OCI-LY7 (cell line): Measurements from ENCODE around the gene TASP1. TPM values are rescaled to one million over a fixed set of nuclear protein-coding genes. Genes with fewer than 3 reads are reported as not detected.

Experiments used
- BruUV-seq: library from RNA; stranded (reverse); fragments of 400-500 nt; replicated peaks from 2 replicates; lab custom pipeline; 2021; lab: Mats Ljungman, UMichigan
- CTCF ChIA-PET: fragments of 300-600 bp; sonication (Branson Sonifier 250); formaldehyde crosslinking; loops from one replicate; lab custom pipeline; 2022; ENCODE audit warnings: antibody characterized with exemption; ENCODE audit not compliant: unreplicated experiment; lab: Charles Lee
- POLR2A ChIA-PET: fragments of 300-600 bp; sonication (Branson Sonifier 250); formaldehyde crosslinking; loops from one replicate; lab custom pipeline; 2022; ENCODE audit warnings: antibody characterized with exemption; lab: Charles Lee
- DNase-seq: peaks from one replicate; pipeline ENCODE4 v3.0.0-alpha.2; 2015; ENCODE audit warnings: low spot score
- H2AFZ ChIP-seq: fragments of 200-600 bp; sonication (generic), shearing (Covaris generic); 2 replicates; pipeline ENCODE4 v1.6.1; 2014; ENCODE audit warnings: mild to moderate bottlenecking, antibody characterized with exemption, low read length, moderate library complexity
- H3K27ac ChIP-seq: fragments of 200-600 bp; sonication (generic); 2 replicates; pipeline ENCODE4 v1.5.1; 2014; ENCODE audit warnings: mixed run types, low read depth, mild to moderate bottlenecking, moderate library complexity, low read length, inconsistent platforms; ENCODE audit not compliant: poor library complexity, severe bottlenecking
- H3K36me3 ChIP-seq: fragments of 200-600 bp; sonication (generic); 2 replicates; pipeline ENCODE4 v1.6.1; 2014; ENCODE audit warnings: mild to moderate bottlenecking, antibody characterized with exemption, low read length, moderate library complexity, mixed read lengths; ENCODE audit not compliant: insufficient read depth
- H3K4me1 ChIP-seq: fragments of 200-600 bp; sonication (generic); 2 replicates; pipeline ENCODE4 v1.5.1; 2014; ENCODE audit warnings: mild to moderate bottlenecking, low read length; ENCODE audit not compliant: insufficient read depth, poor library complexity, severe bottlenecking
- H3K4me2 ChIP-seq: fragments of 200-600 bp; sonication (generic); 2 replicates; pipeline ENCODE4 v1.6.1; 2014; ENCODE audit warnings: mild to moderate bottlenecking, low read length
- H3K4me3 ChIP-seq: fragments of 200-600 bp; sonication (generic); 2 replicates; pipeline ENCODE4 v1.5.1; 2014; ENCODE audit warnings: mild to moderate bottlenecking, low read depth, low read length; ENCODE audit not compliant: poor library complexity, severe bottlenecking
- H3K79me2 ChIP-seq: fragments of 200-600 bp; sonication (generic); 2 replicates; pipeline ENCODE4 v1.6.1; 2016; ENCODE audit warnings: low read depth, mild to moderate bottlenecking, low read length, moderate library complexity, mixed read lengths; ENCODE audit not compliant: insufficient read depth
- H3K9me2 ChIP-seq: fragments of 200-600 bp; sonication (generic); 2 replicates; pipeline ENCODE4 v1.6.1; 2016; ENCODE audit warnings: mild to moderate bottlenecking, low read length, mixed read lengths; ENCODE audit not compliant: insufficient read depth
- H3K9me3 ChIP-seq: fragments of 200-600 bp; sonication (generic); 2 replicates; pipeline ENCODE4 v1.6.1; 2014; ENCODE audit warnings: mild to moderate bottlenecking, mixed run types, low read length, mixed read lengths
- H4K20me1 ChIP-seq: fragments of 200-600 bp; sonication (generic); 2 replicates; pipeline ENCODE4 v1.6.1; 2014; ENCODE audit warnings: mild to moderate bottlenecking, antibody characterized with exemption, low read length, moderate library complexity, mixed read lengths; ENCODE audit not compliant: insufficient read depth
- EZH2phosphoT487 ChIP-seq: fragments of 200-600 bp; sonication (generic); IDR thresholded peaks from 2 replicates; pipeline ENCODE4 v1.6.1; 2018; ENCODE audit warnings: low read depth, borderline replicate concordance, mild to moderate bottlenecking, mixed run types, antibody characterized with exemption, low read length, moderate library complexity, mixed read lengths
- intact Hi-C: fragments of 100-400 bp; cut with micrococcal nuclease; formaldehyde crosslinking; loops from one replicate; pipeline ENCODE4 v1.10.0; 2022; ENCODE audit not compliant: unreplicated experiment
- total RNA-seq, 2 experiments: library from RNA; depleted of rRNA in 1 of 2; stranded (reverse); fragments of >200 nt in 1 of 2; shearing (Covaris generic) in 1 of 2; gene quantifications; 2 replicates each; pipeline ENCODE4 v1.2.3, GENCODE V29; 2014 to 2022
- TF ChIP-seq, protein P1 (sequence below): fragments of 200-600 bp; sonication (generic); conservative IDR thresholded peaks from 2 replicates; pipeline ENCODE4 v1.5.1; 2014; ENCODE audit warnings: mild to moderate bottlenecking, antibody characterized with exemption, low read length, moderate library complexity, mixed read lengths

The TASP1 gene
- total RNA-seq, 2 experiments from 2014 or later, result 12.9 to 15.5 TPM

GRCh38 chr20:13580707-13581106, 58.0 kb downstream of the TASP1 start:
- no TSS peak for BruUV-seq
- intact Hi-C loops, result no loop called here
- Histone ChIP-seq H3K27ac (no peak overlapping the region), H4K20me1 (no peaks in the 10 kb centered on the region), H3K9me3 (no peaks in the 10 kb centered on the region), H3K4me2 (no peak overlapping the region), H2AFZ (no peak overlapping the region), H3K36me3 (no peaks in the 10 kb centered on the region), H3K9me2 (no peaks in the 10 kb centered on the region), H3K79me2 (no peaks in the 10 kb centered on the region), H3K4me1 (no peaks in the 10 kb centered on the region), H3K4me3 (no peak overlapping the region)
- CTCF ChIA-PET, result no interaction called here
- DNase-seq, result no peak
- TF ChIP-seq, protein P1, sequence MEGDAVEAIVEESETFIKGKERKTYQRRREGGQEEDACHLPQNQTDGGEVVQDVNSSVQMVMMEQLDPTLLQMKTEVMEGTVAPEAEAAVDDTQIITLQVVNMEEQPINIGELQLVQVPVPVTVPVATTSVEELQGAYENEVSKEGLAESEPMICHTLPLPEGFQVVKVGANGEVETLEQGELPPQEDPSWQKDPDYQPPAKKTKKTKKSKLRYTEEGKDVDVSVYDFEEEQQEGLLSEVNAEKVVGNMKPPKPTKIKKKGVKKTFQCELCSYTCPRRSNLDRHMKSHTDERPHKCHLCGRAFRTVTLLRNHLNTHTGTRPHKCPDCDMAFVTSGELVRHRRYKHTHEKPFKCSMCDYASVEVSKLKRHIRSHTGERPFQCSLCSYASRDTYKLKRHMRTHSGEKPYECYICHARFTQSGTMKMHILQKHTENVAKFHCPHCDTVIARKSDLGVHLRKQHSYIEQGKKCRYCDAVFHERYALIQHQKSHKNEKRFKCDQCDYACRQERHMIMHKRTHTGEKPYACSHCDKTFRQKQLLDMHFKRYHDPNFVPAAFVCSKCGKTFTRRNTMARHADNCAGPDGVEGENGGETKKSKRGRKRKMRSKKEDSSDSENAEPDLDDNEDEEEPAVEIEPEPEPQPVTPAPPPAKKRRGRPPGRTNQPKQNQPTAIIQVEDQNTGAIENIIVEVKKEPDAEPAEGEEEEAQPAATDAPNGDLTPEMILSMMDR, result no peak
- no peak for TF ChIP-seq EZH2phosphoT487
- POLR2A ChIA-PET, result no interaction called here

DNA sequence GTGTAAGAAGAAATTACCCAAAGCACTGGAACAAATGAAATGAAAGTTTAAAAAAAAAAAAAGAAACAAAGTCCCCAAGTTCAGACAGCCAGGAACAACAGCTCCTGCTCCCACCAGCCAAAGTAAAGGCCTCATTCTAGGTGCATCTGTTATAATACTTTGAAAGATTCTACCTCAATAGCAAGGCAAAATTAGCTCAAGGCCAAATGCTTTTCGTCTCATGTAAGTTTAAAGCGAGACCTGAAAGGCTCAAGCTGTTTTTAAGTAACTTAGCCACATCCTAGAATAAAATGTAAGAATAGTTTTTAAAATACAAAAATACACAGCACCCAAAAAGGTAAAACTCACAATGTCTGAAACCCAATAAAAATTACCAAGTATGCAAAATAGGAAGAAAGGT, 64.7 kb downstream of the TASP1 start:
- no peaks in the 10 kb centered on the region for H4K20me1 ChIP-seq
- TF ChIP-seq, protein P1, result no peak
- TF ChIP-seq EZH2phosphoT487, result no peak
- no peak overlapping the region for H3K4me2 ChIP-seq
- ChIA-PET POLR2A (interaction anchor here (0.8 to 1.5 kb wide), 3 partner anchors 16 to 54 kb away, joined by 3 to 5 read pairs (median 3); no protein-coding TSS in a partner anchor), CTCF (no interaction called here)
- no peaks in the 10 kb centered on the region for H3K9me2 ChIP-seq
- no TSS peak for BruUV-seq
- no peak overlapping the region for H2AFZ ChIP-seq
- H3K9me3 ChIP-seq, result no peaks in the 10 kb centered on the region
- no peaks in the 10 kb centered on the region for H3K36me3 ChIP-seq
- no peak for DNase-seq
- intact Hi-C loops, result no loop called here
- H3K27ac ChIP-seq, result no peak overlapping the region
- H3K4me3 ChIP-seq, result no peak overlapping the region
- no peaks in the 10 kb centered on the region for H3K79me2 ChIP-seq
- H3K4me1 ChIP-seq, result no peaks in the 10 kb centered on the region

DNA sequence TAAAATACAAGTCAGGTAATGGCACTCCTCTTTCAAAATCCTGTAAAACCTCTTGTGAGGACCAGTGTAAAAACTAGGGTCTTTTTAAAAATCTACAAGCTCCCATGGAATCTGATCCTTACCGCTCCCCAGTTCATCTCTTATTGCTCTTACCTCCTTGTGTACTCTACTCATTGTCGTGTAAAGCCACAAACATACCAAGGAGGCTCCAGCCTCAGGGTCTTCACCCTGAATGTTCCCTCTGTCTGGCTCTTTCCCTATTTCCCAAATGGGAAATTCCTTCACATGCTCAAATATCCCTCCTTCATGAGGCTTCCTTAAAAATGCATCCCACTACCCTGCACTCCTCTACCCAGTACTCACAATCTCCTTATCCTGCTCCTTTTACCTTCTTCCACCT, 67.1 kb downstream of the TASP1 start:
- H3K79me2 ChIP-seq, result no peaks in the 10 kb centered on the region
- TF ChIP-seq, protein P1, result no peak
- no peak for TF ChIP-seq EZH2phosphoT487
- no peaks in the 10 kb centered on the region for H3K9me3 ChIP-seq
- H4K20me1 ChIP-seq, result no peaks in the 10 kb centered on the region
- ChIA-PET CTCF (no interaction called here), POLR2A (interaction anchor here (0.7 kb wide), 1 partner anchor 100 kb away, joined by 4 read pairs; no protein-coding TSS in a partner anchor)
- H3K4me3 ChIP-seq, result no peak overlapping the region
- no peak for DNase-seq
- no TSS peak for BruUV-seq
- no peak overlapping the region for H3K4me2 ChIP-seq
- no peak overlapping the region for H2AFZ ChIP-seq
- no peaks in the 10 kb centered on the region for H3K4me1 ChIP-seq
- H3K36me3 ChIP-seq, result no peaks in the 10 kb centered on the region
- H3K9me2 ChIP-seq, result no peaks in the 10 kb centered on the region
- intact Hi-C loops, result no loop called here
- H3K27ac ChIP-seq, result no peak overlapping the region
